GM19372 (cell line): Measurements from ENCODE around the gene WNT8B.

Source experiments
- ATAC-seq: cut with Tn5 transposase; IDR thresholded peaks from one replicate; pipeline ENCODE4 v1.9.1; 2021; ENCODE audit warnings: mild to moderate bottlenecking, low read depth, moderate library complexity; ENCODE audit not compliant: unreplicated experiment

Gene WNT8B

GRCh38 chr10:100462709-100463108, at the start of gene WNT8B:
WNT8B (plus strand) TSS chr10:100463009; CDS start chr10:100463169, 160 bp downstream.
- no peak for ATAC-seq

GRCh38 chr10:100413173-100413572, 49.6 kb upstream of the WNT8B start:
- ATAC-seq: no peak

- no peak for ATAC-seq
Observed at GRCh38 chr10:100419911-100420449, 42.8 kb upstream of the WNT8B start.

- ATAC-seq: no peak
Observed at GRCh38 chr10:100427374-100427773, 35.4 kb upstream of the WNT8B start.

GRCh38 chr10:100433253-100434240, 29.3 kb upstream of the WNT8B start:
- ATAC-seq: peak; percentile 77

- ATAC-seq: no peak
Observed at GRCh38 chr10:100436255-100436654, 26.6 kb upstream of the WNT8B start.

GRCh38 chr10:100438674-100439315, 24.0 kb upstream of the WNT8B start:
- no peak for ATAC-seq

- no peak for ATAC-seq
Observed at GRCh38 chr10:100442548-100442947, 20.3 kb upstream of the WNT8B start.

- ATAC-seq: no peak
Observed at GRCh38 chr10:100446130-100446761, 16.6 kb upstream of the WNT8B start.

GRCh38 chr10:100447663-100448062, 15.1 kb upstream of the WNT8B start:
- ATAC-seq: no peak

GRCh38 chr10:100448951-100449350, 13.9 kb upstream of the WNT8B start:
- ATAC-seq: no peak

GRCh38 chr10:100468322-100468721, 5.5 kb downstream of the WNT8B start:
- no peak for ATAC-seq

GRCh38 chr10:100468978-100469377, 6.2 kb downstream of the WNT8B start:
- ATAC-seq: no peak

GRCh38 chr10:100469756-100470155, 6.9 kb downstream of the WNT8B start:
- no peak for ATAC-seq

GRCh38 chr10:100470367-100470766, 7.6 kb downstream of the WNT8B start:
- ATAC-seq: no peak

GRCh38 chr10:100477970-100478369, 15.2 kb downstream of the WNT8B start:
- no peak for ATAC-seq

- ATAC-seq: no peak
Observed at GRCh38 chr10:100479037-100479436, 16.2 kb downstream of the WNT8B start.

GRCh38 chr10:100480002-100480401, 17.2 kb downstream of the WNT8B start:
- no peak for ATAC-seq

- ATAC-seq: peak; percentile 97
Observed at GRCh38 chr10:100481462-100482081, 18.8 kb downstream of the WNT8B start.

- peak; percentile 44 for ATAC-seq
Observed at GRCh38 chr10:100482181-100482833, 19.5 kb downstream of the WNT8B start.
